GM19351 (cell line): ENCODE data around the gene LCMT2.

ENCODE experiments used
- ATAC-seq: cut with Tn5 transposase; IDR thresholded peaks from one replicate; pipeline ENCODE4 v1.9.1; 2021; ENCODE audit warnings: mild to moderate bottlenecking, moderate library complexity; ENCODE audit not compliant: unreplicated experiment

The LCMT2 gene

GRCh38 chr15:43276563-43277200, 53.7 kb downstream of the LCMT2 start:
- ATAC-seq, result no peak

DNA sequence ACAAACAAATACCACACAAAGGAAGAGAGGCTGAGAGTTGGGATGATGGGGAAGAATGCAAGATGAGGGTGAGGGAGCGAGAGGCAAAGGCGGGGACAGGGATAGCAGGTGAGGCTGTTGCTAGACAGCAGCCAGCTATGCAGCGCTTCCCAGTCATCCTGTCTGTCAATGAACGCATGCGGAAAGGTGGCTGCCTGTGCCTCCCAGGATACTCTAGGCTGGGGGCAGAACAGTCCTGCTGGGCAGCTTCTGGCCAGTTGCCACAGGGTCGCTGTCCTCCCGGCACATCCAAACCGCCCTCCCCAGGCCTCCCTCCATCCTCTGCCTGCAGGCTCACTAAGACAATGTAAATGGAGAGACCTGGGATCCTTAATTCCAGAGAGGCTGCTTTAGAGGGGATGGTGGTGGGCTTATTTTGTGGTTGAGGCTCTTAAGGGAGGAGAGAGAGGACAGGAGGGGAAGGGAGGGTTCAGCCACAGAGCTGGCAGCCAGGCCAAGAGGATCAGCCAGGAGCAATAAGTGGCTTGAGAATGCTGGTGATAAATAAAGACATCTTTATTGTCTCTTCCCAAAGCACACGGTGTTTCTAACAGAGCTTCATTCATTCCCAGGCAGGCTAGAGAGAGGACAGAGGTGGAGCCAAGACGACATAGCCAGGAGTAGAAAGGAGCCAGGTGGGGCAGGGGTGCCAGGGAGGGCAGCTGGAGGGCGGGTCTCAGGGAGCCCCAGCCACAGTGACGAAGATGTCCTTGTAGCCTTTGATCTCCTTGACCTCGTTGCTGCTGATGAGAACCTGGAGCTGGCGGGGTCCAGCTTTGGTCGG, 54.4 kb downstream of the LCMT2 start:
- ATAC-seq, result no peak

- no peak for ATAC-seq
Observed at GRCh38 chr15:43274136-43274535, 56.2 kb downstream of the LCMT2 start.
